ENCODE data around the gene ITSN2.

Gene ITSN2

GRCh38 chr2:24153478-24153877 is 206.9 kb downstream of the ITSN2 start:
- TF ChIP-seq CTCF (IDR thresholded peaks at IDR 0.05; ENCODE audit: low read depth, low read length), result no peak
- DNase-seq (ENCODE audit: extremely low read depth, low read depth), result no peak

Measured in AG09319 (cell line).